ENCODE data around the gene KSR2.
"Not testable (repeated sequence)": the region's sequence is repeated elsewhere in the genome, so short reads cannot be mapped to it uniquely, and the experiment has no call there.

Gene KSR2

DNA sequence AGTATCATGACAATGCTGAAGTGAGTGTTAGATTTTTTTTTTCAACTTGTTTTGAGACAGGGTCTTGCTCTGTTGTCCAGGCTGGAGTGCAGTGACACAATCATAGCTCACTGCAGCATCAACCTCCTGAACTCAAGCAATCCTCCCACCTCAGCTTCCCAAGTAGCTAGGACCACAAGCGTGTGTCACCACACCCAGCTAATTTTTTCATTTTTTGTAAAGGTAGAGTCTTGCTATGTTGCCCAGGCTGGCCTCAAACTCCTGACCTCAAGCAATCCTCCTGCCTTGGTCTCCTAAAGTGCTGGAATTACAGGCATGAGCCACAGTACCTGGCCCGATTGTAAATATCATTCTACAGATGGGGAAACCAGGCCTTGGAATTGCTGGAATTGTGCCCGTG lies 94.6 kb downstream of the KSR2 start:
- not testable (repeated sequence) for H3K9ac ChIP-seq (ENCODE audit: low read depth, low read length); H3K4me3 ChIP-seq (ENCODE audit: low read depth, low read length); H3K9me3 ChIP-seq (ENCODE audit: control insufficient read depth, insufficient read depth, low read length); H3K36me3 ChIP-seq (ENCODE audit: control insufficient read depth, insufficient read depth, low read length); H3K27me3 ChIP-seq (ENCODE audit: control insufficient read depth, insufficient read depth, low read length); H3K27ac ChIP-seq (ENCODE audit: low read depth, low read length); H3K4me1 ChIP-seq (ENCODE audit: control insufficient read depth, insufficient read depth, low read length)

- no peak overlapping the region for H3K9ac ChIP-seq (ENCODE audit: low read depth, low read length)
- no peak overlapping the region for H3K27ac ChIP-seq (ENCODE audit: low read depth, low read length)
- H3K9me3 ChIP-seq (ENCODE audit: control insufficient read depth, insufficient read depth, low read length) = no peaks in the 10 kb centered on the region
- H3K4me1 ChIP-seq (ENCODE audit: control insufficient read depth, insufficient read depth, low read length) = peaks cover 5% of the 10 kb centered on the region; the same call in 1 of the 2 replicates
- H3K27me3 ChIP-seq (ENCODE audit: control insufficient read depth, insufficient read depth, low read length) = no peaks in the 10 kb centered on the region
- no peak overlapping the region for H3K4me3 ChIP-seq (ENCODE audit: low read depth, low read length)
- H3K36me3 ChIP-seq (ENCODE audit: control insufficient read depth, insufficient read depth, low read length) = no peaks in the 10 kb centered on the region
Observed at GRCh38 chr12:117872546-117873169, 96.1 kb downstream of the KSR2 start.

DNA sequence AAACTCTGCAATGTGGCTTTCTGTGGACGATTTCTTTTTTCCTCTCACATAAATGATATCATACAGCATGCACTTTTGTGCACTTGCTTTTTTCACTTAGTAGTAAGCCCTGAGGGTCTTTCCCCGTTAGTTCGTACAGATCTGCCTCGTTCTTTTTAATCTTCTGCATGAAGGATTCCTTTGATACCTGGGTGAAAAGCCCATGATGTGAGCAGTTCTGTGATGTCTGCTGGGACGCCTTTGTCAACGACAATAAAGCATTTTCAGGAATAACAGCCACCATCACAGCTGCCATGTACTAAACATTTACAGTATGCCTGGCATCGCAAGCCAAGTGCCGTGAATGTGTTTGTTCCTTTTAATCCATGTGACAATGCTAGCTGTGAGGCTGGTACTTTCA lies 99.2 kb downstream of the KSR2 start:
- Histone ChIP-seq H3K27me3 (ENCODE audit: control insufficient read depth, insufficient read depth, low read length) (no peaks in the 10 kb centered on the region), H3K4me1 (ENCODE audit: control insufficient read depth, insufficient read depth, low read length) (no peaks in the 10 kb centered on the region), H3K9ac (ENCODE audit: low read depth, low read length) (no peak overlapping the region), H3K4me3 (ENCODE audit: low read depth, low read length) (no peak overlapping the region), H3K36me3 (ENCODE audit: control insufficient read depth, insufficient read depth, low read length) (no peaks in the 10 kb centered on the region), H3K27ac (ENCODE audit: low read depth, low read length) (no peak overlapping the region), H3K9me3 (ENCODE audit: control insufficient read depth, insufficient read depth, low read length) (no peaks in the 10 kb centered on the region)

- Histone ChIP-seq H3K27ac (ENCODE audit: low read depth, low read length) (no peak overlapping the region), H3K9ac (ENCODE audit: low read depth, low read length) (no peak overlapping the region), H3K9me3 (ENCODE audit: control insufficient read depth, insufficient read depth, low read length) (no peaks in the 10 kb centered on the region), H3K4me3 (ENCODE audit: low read depth, low read length) (no peak overlapping the region), H3K27me3 (ENCODE audit: control insufficient read depth, insufficient read depth, low read length) (no peaks in the 10 kb centered on the region), H3K4me1 (ENCODE audit: control insufficient read depth, insufficient read depth, low read length) (no peaks in the 10 kb centered on the region), H3K36me3 (ENCODE audit: control insufficient read depth, insufficient read depth, low read length) (no peaks in the 10 kb centered on the region)
Observed at GRCh38 chr12:117867348-117867747, 101.4 kb downstream of the KSR2 start.

DNA sequence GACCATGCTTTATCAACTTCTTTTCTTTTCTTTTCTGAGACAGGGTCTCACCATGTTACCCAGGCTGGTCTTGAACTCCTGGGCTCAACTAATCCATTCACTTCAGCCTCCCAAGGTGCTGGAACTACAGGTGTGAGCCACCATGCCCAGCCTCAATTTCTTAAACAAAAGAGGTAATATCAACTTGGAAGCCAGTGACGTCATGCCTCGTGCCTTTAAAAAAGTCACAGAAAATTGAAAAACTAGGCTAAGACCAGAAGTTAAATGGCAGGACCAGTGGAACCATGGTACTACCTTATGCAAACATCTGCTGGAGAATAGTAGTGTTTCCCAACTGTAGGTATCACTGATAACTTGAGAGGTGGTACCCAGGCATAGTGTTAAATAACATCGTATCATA lies 103.3 kb downstream of the KSR2 start:
- Histone ChIP-seq H3K36me3 (ENCODE audit: control insufficient read depth, insufficient read depth, low read length) (no peaks in the 10 kb centered on the region), H3K9ac (ENCODE audit: low read depth, low read length) (no peak overlapping the region), H3K27ac (ENCODE audit: low read depth, low read length) (no peak overlapping the region), H3K27me3 (ENCODE audit: control insufficient read depth, insufficient read depth, low read length) (no peaks in the 10 kb centered on the region), H3K4me3 (ENCODE audit: low read depth, low read length) (no peak overlapping the region), H3K4me1 (ENCODE audit: control insufficient read depth, insufficient read depth, low read length) (no peaks in the 10 kb centered on the region), H3K9me3 (ENCODE audit: control insufficient read depth, insufficient read depth, low read length) (no peaks in the 10 kb centered on the region)

DNA sequence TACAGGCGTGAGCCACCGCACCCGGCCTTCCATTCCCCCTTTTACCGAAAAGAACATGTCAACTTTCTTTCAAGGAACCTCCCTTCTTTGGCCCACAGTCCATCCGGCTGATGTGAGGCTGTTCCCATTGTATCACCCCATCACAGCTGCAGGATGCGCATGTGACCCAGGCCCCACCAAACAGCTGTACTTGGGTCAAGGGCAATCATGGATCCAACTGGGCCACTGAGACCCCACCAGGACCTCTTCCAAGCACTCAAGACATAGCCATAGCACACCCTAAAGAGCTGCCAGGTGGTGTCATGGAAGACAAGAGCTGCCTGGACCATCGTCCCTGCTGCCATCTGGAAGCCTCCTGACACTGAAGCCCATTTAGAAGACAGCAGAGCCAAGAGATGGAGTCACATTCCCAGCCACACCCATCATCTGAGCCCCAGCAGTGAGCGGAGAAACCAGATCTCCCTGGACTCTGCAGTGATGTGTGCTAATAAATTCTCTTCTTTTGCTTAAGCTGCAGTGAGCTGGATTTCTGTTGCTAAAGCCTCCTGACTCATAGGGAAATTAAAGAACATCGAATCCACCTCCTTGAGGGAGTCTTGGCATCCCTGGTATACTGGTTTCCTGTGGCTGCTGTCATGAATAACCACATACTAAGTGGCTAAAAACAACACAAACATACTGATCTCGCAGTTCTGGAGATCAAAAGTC lies 105.6 kb downstream of the KSR2 start:
- H3K9me3 ChIP-seq (ENCODE audit: control insufficient read depth, insufficient read depth, low read length) = no peaks in the 10 kb centered on the region
- H3K9ac ChIP-seq (ENCODE audit: low read depth, low read length) = no peak overlapping the region
- no peaks in the 10 kb centered on the region for H3K27me3 ChIP-seq (ENCODE audit: control insufficient read depth, insufficient read depth, low read length)
- no peaks in the 10 kb centered on the region for H3K36me3 ChIP-seq (ENCODE audit: control insufficient read depth, insufficient read depth, low read length)
- no peak overlapping the region for H3K27ac ChIP-seq (ENCODE audit: low read depth, low read length)
- no peak overlapping the region for H3K4me3 ChIP-seq (ENCODE audit: low read depth, low read length)
- no peaks in the 10 kb centered on the region for H3K4me1 ChIP-seq (ENCODE audit: control insufficient read depth, insufficient read depth, low read length)

- H3K9me3 ChIP-seq (ENCODE audit: control insufficient read depth, insufficient read depth, low read length) = no peaks in the 10 kb centered on the region
- H3K4me3 ChIP-seq (ENCODE audit: low read depth, low read length) = no peak overlapping the region
- no peaks in the 10 kb centered on the region for H3K27me3 ChIP-seq (ENCODE audit: control insufficient read depth, insufficient read depth, low read length)
- H3K4me1 ChIP-seq (ENCODE audit: control insufficient read depth, insufficient read depth, low read length) = no peaks in the 10 kb centered on the region
- no peak overlapping the region for H3K27ac ChIP-seq (ENCODE audit: low read depth, low read length)
- no peak overlapping the region for H3K9ac ChIP-seq (ENCODE audit: low read depth, low read length)
- H3K36me3 ChIP-seq (ENCODE audit: control insufficient read depth, insufficient read depth, low read length) = no peaks in the 10 kb centered on the region
Observed at GRCh38 chr12:117861691-117862090, 107.1 kb downstream of the KSR2 start.

DNA sequence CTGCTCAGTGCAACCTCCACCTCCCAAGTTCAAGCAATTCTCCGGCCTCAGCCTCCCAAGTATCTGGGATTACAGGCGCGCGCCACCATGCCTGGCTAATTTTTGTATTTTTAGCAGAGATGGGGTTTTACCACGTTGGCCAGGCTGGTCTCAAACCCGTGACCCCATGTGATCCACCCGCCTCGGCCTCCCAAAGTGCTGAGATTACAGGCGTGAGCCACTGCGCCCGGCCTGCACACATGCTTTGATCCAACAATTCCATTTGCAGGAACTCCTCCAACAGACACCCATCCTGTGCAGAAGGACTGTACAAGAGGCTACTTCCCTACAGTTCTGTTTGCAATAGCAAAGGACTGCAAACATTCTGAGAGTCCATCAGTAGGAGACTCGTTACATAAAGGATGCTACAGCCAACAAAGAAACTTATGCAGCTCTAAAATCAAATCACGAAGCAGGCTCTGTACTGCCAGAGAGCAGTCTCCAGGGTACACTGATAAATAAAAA lies 108.0 kb downstream of the KSR2 start:
- H3K4me1 ChIP-seq (ENCODE audit: control insufficient read depth, insufficient read depth, low read length); H3K36me3 ChIP-seq (ENCODE audit: control insufficient read depth, insufficient read depth, low read length); H3K4me3 ChIP-seq (ENCODE audit: low read depth, low read length); H3K9ac ChIP-seq (ENCODE audit: low read depth, low read length); H3K27me3 ChIP-seq (ENCODE audit: control insufficient read depth, insufficient read depth, low read length); H3K27ac ChIP-seq (ENCODE audit: low read depth, low read length); H3K9me3 ChIP-seq (ENCODE audit: control insufficient read depth, insufficient read depth, low read length): not testable (repeated sequence)

DNA sequence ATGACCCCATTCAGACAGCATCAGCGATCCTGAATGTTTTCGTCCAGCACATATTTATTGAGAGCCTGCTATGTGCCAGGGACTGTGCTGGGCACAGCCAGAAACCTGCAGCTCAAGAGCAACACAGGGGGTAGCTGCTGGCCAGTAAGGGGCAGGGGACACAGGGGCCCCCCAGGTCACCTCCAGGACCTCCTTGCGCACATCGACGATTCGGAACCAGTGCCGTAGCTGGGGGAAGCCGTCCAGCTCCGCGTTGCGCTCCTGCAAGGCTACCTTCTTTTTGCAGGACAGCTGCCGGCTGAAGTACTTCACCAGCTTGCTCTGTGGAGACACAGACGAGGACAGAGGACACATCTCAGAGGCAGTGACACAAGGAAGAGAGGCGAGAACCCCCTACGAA lies 108.7 kb downstream of the KSR2 start:
- Histone ChIP-seq H3K9ac (ENCODE audit: low read depth, low read length) (no peak overlapping the region), H3K9me3 (ENCODE audit: control insufficient read depth, insufficient read depth, low read length) (no peaks in the 10 kb centered on the region), H3K4me1 (ENCODE audit: control insufficient read depth, insufficient read depth, low read length) (no peaks in the 10 kb centered on the region), H3K36me3 (ENCODE audit: control insufficient read depth, insufficient read depth, low read length) (no peaks in the 10 kb centered on the region), H3K27ac (ENCODE audit: low read depth, low read length) (no peak overlapping the region), H3K4me3 (ENCODE audit: low read depth, low read length) (no peak overlapping the region), H3K27me3 (ENCODE audit: control insufficient read depth, insufficient read depth, low read length) (no peaks in the 10 kb centered on the region)

DNA sequence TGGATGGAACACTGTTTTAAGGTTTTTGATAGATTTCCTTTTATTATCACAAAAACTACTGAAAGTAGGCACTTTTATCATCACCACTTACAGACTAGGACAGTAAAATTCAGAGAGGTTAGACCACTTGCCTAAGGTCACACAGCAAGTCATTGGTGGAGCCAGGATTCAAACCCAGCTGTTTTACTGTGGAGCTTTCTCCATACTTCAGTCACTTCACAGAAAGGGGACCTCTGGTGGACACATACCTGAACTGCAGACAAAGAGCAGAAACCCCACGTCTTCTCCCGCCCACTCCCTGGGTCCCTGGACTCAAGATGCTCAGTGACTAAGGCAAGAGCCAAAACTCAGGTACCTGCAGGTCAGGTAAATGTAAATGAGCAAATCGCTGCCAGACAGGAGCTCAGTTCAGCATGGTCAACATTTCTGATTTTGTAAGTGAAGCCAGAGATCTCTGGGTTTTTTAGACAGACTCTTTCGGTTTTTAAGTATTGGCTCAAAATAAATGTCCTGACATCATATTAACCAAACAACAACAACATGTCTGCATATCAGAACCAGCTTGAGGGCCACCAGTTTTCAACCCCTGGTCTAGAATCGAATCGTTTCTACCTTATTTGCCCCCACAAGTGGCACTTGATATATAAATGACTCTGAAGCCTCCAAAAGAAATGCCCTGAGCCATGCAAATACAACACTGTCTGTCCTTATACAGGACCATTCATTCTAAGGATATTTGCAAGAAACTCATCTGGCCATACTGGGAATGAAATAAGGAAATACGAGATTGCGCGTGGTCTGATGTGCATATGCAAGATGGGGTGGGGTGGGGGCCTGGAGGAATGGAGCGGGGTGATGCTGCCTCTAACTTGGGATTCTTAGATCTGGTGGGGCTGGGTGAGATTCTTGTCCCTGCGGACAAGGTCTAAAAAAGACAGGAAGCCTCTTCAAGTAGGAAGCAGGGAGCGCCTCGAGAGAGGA lies 110.9 kb downstream of the KSR2 start:
- Histone ChIP-seq H3K4me3 (ENCODE audit: low read depth, low read length) (no peak overlapping the region), H3K4me1 (ENCODE audit: control insufficient read depth, insufficient read depth, low read length) (no peaks in the 10 kb centered on the region), H3K27ac (ENCODE audit: low read depth, low read length) (no peak overlapping the region), H3K36me3 (ENCODE audit: control insufficient read depth, insufficient read depth, low read length) (no peaks in the 10 kb centered on the region), H3K27me3 (ENCODE audit: control insufficient read depth, insufficient read depth, low read length) (no peaks in the 10 kb centered on the region), H3K9me3 (ENCODE audit: control insufficient read depth, insufficient read depth, low read length) (no peaks in the 10 kb centered on the region), H3K9ac (ENCODE audit: low read depth, low read length) (no peak overlapping the region)

DNA sequence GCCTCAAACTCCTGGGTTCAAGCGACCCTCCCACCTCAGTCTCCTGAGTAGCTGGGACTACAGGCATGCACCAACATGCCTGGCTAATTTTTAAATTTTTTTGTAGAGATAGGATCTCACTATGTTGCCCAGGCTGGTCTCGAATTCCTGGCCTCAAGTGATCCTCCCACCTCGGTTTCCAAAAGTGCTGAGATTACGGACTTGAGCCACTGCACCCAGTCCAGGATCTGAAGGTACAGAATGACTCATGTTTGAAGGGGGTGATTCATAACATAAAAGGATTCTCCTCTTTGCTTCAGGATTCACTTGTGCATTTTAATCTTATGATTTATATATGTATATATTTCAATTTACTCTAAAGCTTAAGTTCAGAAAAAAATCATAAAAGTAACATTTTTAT lies 111.7 kb downstream of the KSR2 start:
- not testable (repeated sequence) for H3K27me3 ChIP-seq (ENCODE audit: control insufficient read depth, insufficient read depth, low read length); H3K4me3 ChIP-seq (ENCODE audit: low read depth, low read length); H3K27ac ChIP-seq (ENCODE audit: low read depth, low read length); H3K9me3 ChIP-seq (ENCODE audit: control insufficient read depth, insufficient read depth, low read length); H3K9ac ChIP-seq (ENCODE audit: low read depth, low read length); H3K4me1 ChIP-seq (ENCODE audit: control insufficient read depth, insufficient read depth, low read length); H3K36me3 ChIP-seq (ENCODE audit: control insufficient read depth, insufficient read depth, low read length)

Measured in HUES48 (cell line).